H9 (cell line): ENCODE measurements around the gene RFX1. TPM values are rescaled to one million over a fixed set of nuclear protein-coding genes. Genes with fewer than 3 reads are reported as not detected.
A peak's percentile ranks its signal among the peaks of the same experiment; 100 is the strongest.
"Not testable (repeated sequence)": the region's sequence is repeated elsewhere in the genome, so short reads cannot be mapped to it uniquely, and the experiment has no call there.

Experiments
- DNase-seq: peaks from one replicate; pipeline ENCODE4 v3.0.0-alpha.2; 2017
- H2AFZ ChIP-seq: one replicate; pipeline ENCODE4 v1.6.1; 2013; ENCODE audit warnings: mild to moderate bottlenecking, low read length, control low read depth, moderate library complexity
- H2AK5ac ChIP-seq: 2 replicates; pipeline ENCODE4 v1.6.1; 2013; ENCODE audit warnings: low read length, control low read depth, mixed read lengths; ENCODE audit not compliant: insufficient read length
- H2BK120ac ChIP-seq: one replicate; pipeline ENCODE4 v1.6.1; 2013; ENCODE audit warnings: low read depth, mild to moderate bottlenecking, low read length, control low read depth, inconsistent platforms; ENCODE audit not compliant: poor library complexity, severe bottlenecking
- H2BK12ac ChIP-seq: 2 replicates; pipeline ENCODE4 v1.6.1; 2013; ENCODE audit warnings: low read length, control low read depth, mixed read lengths, low read depth; ENCODE audit not compliant: insufficient read length
- H2BK15ac ChIP-seq: 2 replicates; pipeline ENCODE4 v1.6.1; 2013; ENCODE audit warnings: low read depth, low read length, control low read depth
- H2BK20ac ChIP-seq: one replicate; pipeline ENCODE4 v1.6.1; 2013; ENCODE audit warnings: low read depth, mild to moderate bottlenecking, low read length, control low read depth, inconsistent platforms; ENCODE audit not compliant: poor library complexity, severe bottlenecking
- H2BK5ac ChIP-seq: 2 replicates; pipeline ENCODE4 v1.6.1; 2013; ENCODE audit warnings: low read length, control low read depth, mixed read lengths; ENCODE audit not compliant: insufficient read length
- H3K14ac ChIP-seq: 2 replicates; pipeline ENCODE4 v1.6.1; 2013; ENCODE audit warnings: low read length, control low read depth; ENCODE audit not compliant: insufficient read depth
- H3K18ac ChIP-seq: 2 replicates; pipeline ENCODE4 v1.6.1; 2013; ENCODE audit warnings: low read depth, mild to moderate bottlenecking, mixed read lengths, low read length, control low read depth; ENCODE audit not compliant: insufficient read length
- H3K23ac ChIP-seq: 2 replicates; pipeline ENCODE4 v1.6.1; 2013; ENCODE audit warnings: low read length, control low read depth, mixed read lengths, low read depth; ENCODE audit not compliant: insufficient read length
- H3K23me2 ChIP-seq: 2 replicates; pipeline ENCODE4 v1.6.1; 2013; ENCODE audit warnings: low read depth, mild to moderate bottlenecking, mixed read lengths, low read length, control low read depth; ENCODE audit not compliant: insufficient read length, poor library complexity, severe bottlenecking
- H3K27ac ChIP-seq: 2 replicates; pipeline ENCODE4 v1.5.1; 2013; ENCODE audit warnings: low read length, control low read depth, mixed read lengths, low read depth; ENCODE audit not compliant: insufficient read length
- H3K27me3 ChIP-seq: 2 replicates; pipeline ENCODE4 v1.6.1; 2013; ENCODE audit warnings: low read length, control low read depth, inconsistent platforms; ENCODE audit not compliant: insufficient read depth
- H3K4ac ChIP-seq: 2 replicates; pipeline ENCODE4 v1.6.1; 2013; ENCODE audit warnings: low read depth, mild to moderate bottlenecking, control low read depth, inconsistent platforms, low read length, moderate library complexity
- H3K4me1 ChIP-seq: 2 replicates; pipeline ENCODE4 v1.6.1; 2013; ENCODE audit warnings: low read length, control low read depth, inconsistent platforms; ENCODE audit not compliant: insufficient read depth
- H3K4me2 ChIP-seq: 2 replicates; pipeline ENCODE4 v1.6.1; 2013; ENCODE audit warnings: low read length, control low read depth, mixed read lengths; ENCODE audit not compliant: insufficient read length, insufficient read depth
- H3K56ac ChIP-seq: 2 replicates; pipeline ENCODE4 v1.6.1; 2013; ENCODE audit warnings: low read depth, mild to moderate bottlenecking, mixed read lengths, low read length, control low read depth; ENCODE audit not compliant: insufficient read length
- H3K79me1 ChIP-seq: 2 replicates; pipeline ENCODE4 v1.6.1; 2013; ENCODE audit warnings: low read depth, mild to moderate bottlenecking, moderate library complexity, low read length, control low read depth, inconsistent platforms; ENCODE audit not compliant: insufficient read depth, poor library complexity, severe bottlenecking
- H3K79me2 ChIP-seq: 2 replicates; pipeline ENCODE4 v1.6.1; 2013; ENCODE audit warnings: low read length, control low read depth, inconsistent platforms; ENCODE audit not compliant: insufficient read depth
- H3K9ac ChIP-seq: 2 replicates; pipeline ENCODE4 v1.6.1; 2013; ENCODE audit warnings: low read length, control low read depth, mixed read lengths; ENCODE audit not compliant: insufficient read length; ENCODE audit errors: extremely low read depth
- H3K9me3 ChIP-seq: one replicate; pipeline ENCODE4 v1.6.1; 2013; ENCODE audit warnings: low read depth, low read length, inconsistent platforms; ENCODE audit not compliant: control insufficient read depth
- H3T11ph ChIP-seq: one replicate; pipeline ENCODE4 v1.6.1; 2013; ENCODE audit warnings: mild to moderate bottlenecking, low read length, control low read depth, inconsistent platforms
- H4K20me1 ChIP-seq: one replicate; pipeline ENCODE4 v1.6.1; 2013; ENCODE audit not compliant: control insufficient read depth, insufficient read length, insufficient read depth
- H4K5ac ChIP-seq: 2 replicates; pipeline ENCODE4 v1.6.1; 2013; ENCODE audit warnings: low read depth, mild to moderate bottlenecking, mixed read lengths, low read length, control low read depth; ENCODE audit not compliant: insufficient read length
- H4K8ac ChIP-seq: replicated peaks from 2 replicates; pipeline ENCODE4 v1.6.1; 2013; ENCODE audit warnings: low read length, control low read depth, mixed read lengths, low read depth; ENCODE audit not compliant: insufficient read length
- H4K91ac ChIP-seq: 2 replicates; pipeline ENCODE4 v1.6.1; 2013; ENCODE audit warnings: low read depth, mild to moderate bottlenecking, moderate library complexity, mixed read lengths, low read length, control low read depth; ENCODE audit not compliant: insufficient read length
- H3K27ac Mint-ChIP-seq, 3 experiments: 2 replicates in 2 of 3; 3 replicates in 1 of 3; pipeline ENCODE4 v1.8.0; 2020 to 2021; ENCODE audit warnings: mixed read lengths in 3 of 3, mild to moderate bottlenecking in 1 of 3, moderate library complexity in 1 of 3
- H3K27me3 Mint-ChIP-seq: 2 replicates; pipeline ENCODE4 v1.8.0; 2021; ENCODE audit warnings: low read depth, mild to moderate bottlenecking, moderate library complexity, mixed read lengths
- H3K36me3 Mint-ChIP-seq, 3 experiments: 2 replicates in 2 of 3; 3 replicates in 1 of 3; pipeline ENCODE4 v1.8.0; 2020 to 2021; ENCODE audit warnings: low read depth in 3 of 3, mixed read lengths in 3 of 3; ENCODE audit not compliant: insufficient read depth in 1 of 3
- H3K4me1 Mint-ChIP-seq, 2 experiments: 2 replicates each; pipeline ENCODE4 v1.8.0; 2020; ENCODE audit warnings: mixed read lengths in 2 of 2
- H3K4me3 Mint-ChIP-seq, 2 experiments: 2 replicates in 1 of 2; 3 replicates in 1 of 2; pipeline ENCODE4 v1.8.0; 2020 to 2021; ENCODE audit warnings: mild to moderate bottlenecking in 2 of 2, mixed read lengths in 2 of 2, moderate library complexity in 1 of 2
- H3K9me3 Mint-ChIP-seq, 2 experiments: 2 replicates in 1 of 2; 3 replicates in 1 of 2; pipeline ENCODE4 v1.8.0; 2020; ENCODE audit warnings: mild to moderate bottlenecking in 2 of 2, mixed read lengths in 2 of 2, moderate library complexity in 1 of 2
- WGBS: extraction: QIAGEN DNeasy Blood & Tissue Kit; methylation state at CpG from one replicate; pipeline ENCODE4 v1.1.7; 2013; ENCODE audit warnings: missing lambda C conversion rate, low lambda C conversion rate, mixed read lengths; ENCODE audit not compliant: insufficient read length; ENCODE audit errors: extremely low coverage; 5-methylcytosine and 5-hydroxymethylcytosine counted together
- total RNA-seq: library from RNA; stranded (reverse); gene quantifications from 2 replicates; pipeline ENCODE4 v1.2.1, GENCODE V29; 2021
- TF ChIP-seq, protein P1 (sequence below): fragments of 200-600 bp; sonication (generic); conservative IDR thresholded peaks from 3 replicates; pipeline ENCODE4 v1.8.0; 2021; ENCODE audit warnings: antibody characterized with exemption, mild to moderate bottlenecking

RFX1 gene
- total RNA-seq, 1 experiment from 2014 or later, result 21.4 TPM

- TF ChIP-seq, protein P1, sequence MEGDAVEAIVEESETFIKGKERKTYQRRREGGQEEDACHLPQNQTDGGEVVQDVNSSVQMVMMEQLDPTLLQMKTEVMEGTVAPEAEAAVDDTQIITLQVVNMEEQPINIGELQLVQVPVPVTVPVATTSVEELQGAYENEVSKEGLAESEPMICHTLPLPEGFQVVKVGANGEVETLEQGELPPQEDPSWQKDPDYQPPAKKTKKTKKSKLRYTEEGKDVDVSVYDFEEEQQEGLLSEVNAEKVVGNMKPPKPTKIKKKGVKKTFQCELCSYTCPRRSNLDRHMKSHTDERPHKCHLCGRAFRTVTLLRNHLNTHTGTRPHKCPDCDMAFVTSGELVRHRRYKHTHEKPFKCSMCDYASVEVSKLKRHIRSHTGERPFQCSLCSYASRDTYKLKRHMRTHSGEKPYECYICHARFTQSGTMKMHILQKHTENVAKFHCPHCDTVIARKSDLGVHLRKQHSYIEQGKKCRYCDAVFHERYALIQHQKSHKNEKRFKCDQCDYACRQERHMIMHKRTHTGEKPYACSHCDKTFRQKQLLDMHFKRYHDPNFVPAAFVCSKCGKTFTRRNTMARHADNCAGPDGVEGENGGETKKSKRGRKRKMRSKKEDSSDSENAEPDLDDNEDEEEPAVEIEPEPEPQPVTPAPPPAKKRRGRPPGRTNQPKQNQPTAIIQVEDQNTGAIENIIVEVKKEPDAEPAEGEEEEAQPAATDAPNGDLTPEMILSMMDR, result no peak
- Histone ChIP-seq H3K9me3 (no peaks in the 10 kb centered on the region), H3K4me1 (no peaks in the 10 kb centered on the region), H3K56ac (no peak overlapping the region), H3K4ac (no peak overlapping the region), H2AFZ (no peak overlapping the region), H3K79me2 (no peaks in the 10 kb centered on the region), H4K91ac (no peak overlapping the region), H3K23me2 (no peaks in the 10 kb centered on the region), H4K5ac (no peak overlapping the region), H2BK12ac (no peak overlapping the region), H2AK5ac (no peak overlapping the region), H3K27me3 (no peaks in the 10 kb centered on the region), H3K9ac (no peak overlapping the region), H4K8ac (no peak overlapping the region), H3K14ac (no peak overlapping the region; the same call in 1 of the 2 replicates), H3K23ac (no peak overlapping the region), H2BK5ac (no peak overlapping the region), H3K4me2 (peak overlapping the region; percentile 41), H2BK15ac (no peak overlapping the region), H3T11ph (no peak overlapping the region), H2BK20ac (no peak overlapping the region), H3K27ac (no peak overlapping the region), H4K20me1 (no peaks in the 10 kb centered on the region), H3K18ac (peak overlapping the region; percentile 74), H3K79me1 (no peaks in the 10 kb centered on the region), H2BK120ac (no peak overlapping the region)
- Mint-ChIP-seq H3K9me3 (no peaks in the 10 kb centered on the region), H3K36me3 (peaks cover 9 to 47% (median 19%) of the 10 kb centered on the region in 3 experiments), H3K4me1 (peaks cover 8 to 14% of the 10 kb centered on the region in 2 experiments), H3K27ac (peak overlapping the region; percentile 38 to 93 (median 85); a peak in 6 of 7 replicates), H3K4me3 (peak overlapping the region in 1 of 2 experiments; percentile 57; a peak in 3 of 5 replicates), H3K27me3 (no peaks in the 10 kb centered on the region)
- WGBS, result no CpG with 5 or more reads among the region's 12 CpGs
- DNase-seq, result peak; percentile 93
Observed at GRCh38 chr19:13974073-13974472, 32.0 kb downstream of the RFX1 start.

- not testable (repeated sequence) for H2AK5ac ChIP-seq, H3K9ac ChIP-seq, H2BK12ac ChIP-seq, H3K27me3 ChIP-seq, H4K20me1 ChIP-seq, H3K4me2 ChIP-seq, H2BK20ac ChIP-seq, H3K4me3 Mint-ChIP-seq, H4K8ac ChIP-seq, H2AFZ ChIP-seq, H4K91ac ChIP-seq, H3T11ph ChIP-seq, H3K23ac ChIP-seq, H3K23me2 ChIP-seq, H3K79me2 ChIP-seq, H4K5ac ChIP-seq, H3K4ac ChIP-seq, H2BK5ac ChIP-seq, H3K56ac ChIP-seq, H3K4me1 ChIP-seq, H3K9me3 Mint-ChIP-seq, DNase-seq, H3K18ac ChIP-seq, H3K14ac ChIP-seq, H3K27ac Mint-ChIP-seq, H3K27me3 Mint-ChIP-seq, H3K9me3 ChIP-seq, H2BK120ac ChIP-seq, H3K79me1 ChIP-seq, H3K27ac ChIP-seq, H2BK15ac ChIP-seq
- WGBS, result no CpG with 5 or more reads among the region's 3 CpGs
- Mint-ChIP-seq H3K36me3 (peaks cover 12 to 53% (median 24%) of the 10 kb centered on the region in 3 experiments), H3K4me1 (peaks cover 8 to 14% of the 10 kb centered on the region in 2 experiments)
Observed at GRCh38 chr19:13973479-13973878, 32.6 kb downstream of the RFX1 start.
